Measurements from ENCODE around the gene TRPC5OS.

GRCh38 chrX:111867236-111867635 lies 8.7 kb upstream of the TRPC5OS start:
- TF ChIP-seq EZH2 (IDR thresholded peaks at IDR 0.05; ENCODE audit: borderline replicate concordance, low read depth, low read length, severe bottlenecking): no peak
- no peak for TF ChIP-seq CTCF (IDR thresholded peaks at IDR 0.05; ENCODE audit: borderline replicate concordance, extremely low read depth, low read length, poor library complexity, severe bottlenecking)

Measured in DND-41 (cell line).